Measurements from ENCODE around the gene PSG7.
"Not testable (repeated sequence)": the region's sequence is repeated elsewhere in the genome, so short reads cannot be mapped to it uniquely, and the experiment has no call there.

PSG7 gene

DNA sequence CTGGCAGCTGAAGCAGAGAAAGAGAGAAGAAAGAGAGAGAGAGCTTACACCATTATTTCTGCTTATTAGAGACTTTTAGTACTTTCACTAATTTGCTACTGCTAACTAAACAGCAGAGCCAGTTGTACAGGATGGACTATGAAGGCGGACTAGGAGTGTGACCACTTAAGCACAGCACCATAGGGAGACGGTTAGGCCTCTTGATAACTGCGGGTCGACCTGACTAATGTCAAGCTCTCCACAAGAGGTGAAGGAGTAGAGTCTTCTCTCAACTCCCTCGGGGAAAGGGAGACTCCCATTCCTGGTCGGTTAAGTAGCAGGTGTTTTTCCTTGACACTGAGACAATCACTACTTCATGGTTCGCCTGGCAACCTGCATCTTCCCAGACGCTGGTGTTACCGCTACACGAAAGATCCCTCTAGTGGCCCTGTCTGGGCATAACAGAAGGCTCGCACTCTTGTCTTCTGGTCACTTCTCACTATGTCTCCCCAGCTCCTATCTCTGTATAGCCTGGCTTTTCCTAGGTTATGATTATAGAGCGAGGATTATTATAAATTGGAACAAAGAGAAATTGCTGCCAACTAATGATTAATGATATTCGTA, 5.3 kb upstream of the PSG7 start:
- no peak overlapping the region for H3K9ac ChIP-seq (ENCODE audit: low read length)
- no peak overlapping the region for H4K91ac ChIP-seq (ENCODE audit: low read depth, low read length)
- H4K12ac ChIP-seq (ENCODE audit: low read depth, low read length): no peak overlapping the region
- H3K4me3 ChIP-seq (ENCODE audit: low read depth, low read length): no peak overlapping the region
- H3K79me1 ChIP-seq (ENCODE audit: low read length): no peaks in the 10 kb centered on the region
- no peak overlapping the region for H2BK5ac ChIP-seq (ENCODE audit: low read depth, low read length, poor library complexity)
- no peak overlapping the region for H2BK120ac ChIP-seq (ENCODE audit: insufficient read depth, low read length, poor library complexity)
- no peak overlapping the region for H3K4ac ChIP-seq (ENCODE audit: low read depth, low read length)
- H3K79me2 ChIP-seq (ENCODE audit: control insufficient read depth, insufficient read depth, low read length, poor library complexity): no peaks in the 10 kb centered on the region
- DNase-seq: peak; percentile 31 to 63
- no peak overlapping the region for H2AK5ac ChIP-seq (ENCODE audit: low read length)
- no peaks in the 10 kb centered on the region for H3K36me3 ChIP-seq (ENCODE audit: control insufficient read depth in 1 of 2, insufficient read depth in 2 of 2, low read length in 2 of 2)
- H3K9me3 ChIP-seq (ENCODE audit: insufficient read depth, low read depth, low read length): peaks cover 27% of the 10 kb centered on the region
- H3K27me3 ChIP-seq (ENCODE audit: insufficient read depth, low read length): no peaks in the 10 kb centered on the region
- no peak overlapping the region for H3K14ac ChIP-seq (ENCODE audit: low read length)
- H2BK12ac ChIP-seq (ENCODE audit: low read length): no peak overlapping the region
- no peaks in the 10 kb centered on the region for H3K4me1 ChIP-seq (ENCODE audit: control insufficient read depth in 1 of 2, insufficient read depth in 2 of 2, low read length in 2 of 2)
- no peak overlapping the region for H3K18ac ChIP-seq (ENCODE audit: low read length)
- no peak overlapping the region for H3K23ac ChIP-seq (ENCODE audit: low read length)
- H4K8ac ChIP-seq (ENCODE audit: low read depth, low read length): no peak overlapping the region
- no peak overlapping the region for H3K4me2 ChIP-seq (ENCODE audit: low read length)
- no peak overlapping the region for H3K27ac ChIP-seq (ENCODE audit: low read depth, low read length)
- whole genome bisulfite sequencing (ENCODE audit: extremely low coverage, insufficient coverage, insufficient read length): no CpG with 5 or more reads among the region's 13 CpGs
- H2AFZ ChIP-seq (ENCODE audit: insufficient read depth, low read length, poor library complexity): no peak overlapping the region

DNA sequence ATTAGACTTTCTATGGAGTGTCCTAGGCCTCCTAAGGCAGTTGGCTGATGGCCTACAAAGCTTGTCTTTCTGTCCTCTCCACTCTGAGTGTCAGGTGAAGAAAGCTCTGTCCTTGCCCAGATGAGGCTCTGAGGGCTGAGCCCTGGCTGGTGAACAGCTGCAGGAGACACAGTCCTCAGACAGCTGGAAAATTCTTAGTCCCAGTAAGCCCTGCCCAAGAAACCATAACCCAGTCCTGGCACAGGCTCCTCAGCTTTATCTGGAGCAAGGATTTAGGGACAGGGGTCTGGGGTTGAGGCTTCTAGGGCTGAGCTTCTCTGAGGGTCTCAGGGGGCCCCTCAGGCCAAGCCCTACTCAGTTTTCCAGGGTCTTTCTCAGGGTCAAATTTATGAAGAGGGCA, 2.3 kb downstream of the PSG7 start:
- H3K4me3 ChIP-seq (ENCODE audit: low read depth, low read length); H3K18ac ChIP-seq (ENCODE audit: low read length); H3K4me1 ChIP-seq (ENCODE audit: control insufficient read depth in 1 of 2, insufficient read depth in 2 of 2, low read length in 2 of 2); H4K91ac ChIP-seq (ENCODE audit: low read depth, low read length); H3K4me2 ChIP-seq (ENCODE audit: low read length); H3K14ac ChIP-seq (ENCODE audit: low read length); H4K12ac ChIP-seq (ENCODE audit: low read depth, low read length); H3K27ac ChIP-seq (ENCODE audit: low read depth, low read length); H3K23ac ChIP-seq (ENCODE audit: low read length); H2BK120ac ChIP-seq (ENCODE audit: insufficient read depth, low read length, poor library complexity); DNase-seq; H3K79me2 ChIP-seq (ENCODE audit: control insufficient read depth, insufficient read depth, low read length, poor library complexity); H3K79me1 ChIP-seq (ENCODE audit: low read length); H3K36me3 ChIP-seq (ENCODE audit: control insufficient read depth in 1 of 2, insufficient read depth in 2 of 2, low read length in 2 of 2); H2AK5ac ChIP-seq (ENCODE audit: low read length); H4K8ac ChIP-seq (ENCODE audit: low read depth, low read length); H2BK12ac ChIP-seq (ENCODE audit: low read length); H3K27me3 ChIP-seq (ENCODE audit: insufficient read depth, low read length); H3K9ac ChIP-seq (ENCODE audit: low read length); H2AFZ ChIP-seq (ENCODE audit: insufficient read depth, low read length, poor library complexity); H3K4ac ChIP-seq (ENCODE audit: low read depth, low read length); H2BK5ac ChIP-seq (ENCODE audit: low read depth, low read length, poor library complexity): not testable (repeated sequence)
- H3K9me3 ChIP-seq (ENCODE audit: insufficient read depth, low read depth, low read length): peaks cover 45% of the 10 kb centered on the region

DNA sequence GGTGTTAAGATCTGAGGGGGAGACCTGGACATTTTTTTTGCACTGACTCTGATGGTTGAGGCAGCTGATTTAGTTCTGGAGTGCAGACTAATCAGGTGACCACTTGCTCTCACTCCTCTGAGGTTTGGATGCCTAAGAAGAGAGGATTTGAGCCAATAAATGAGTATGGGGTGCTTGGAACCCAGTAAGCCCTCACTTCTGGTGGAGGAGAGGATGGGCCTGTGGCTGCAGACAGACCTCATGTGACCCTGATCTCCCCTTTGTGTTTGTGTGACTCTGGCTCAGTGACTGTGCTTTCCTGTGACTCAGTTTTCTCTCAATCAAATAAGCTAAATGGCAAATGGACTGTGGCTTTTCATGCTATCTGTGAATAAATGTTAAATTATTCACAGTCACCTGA, 2.8 kb downstream of the PSG7 start:
- H2BK12ac ChIP-seq (ENCODE audit: low read length); H2AK5ac ChIP-seq (ENCODE audit: low read length); H3K79me2 ChIP-seq (ENCODE audit: control insufficient read depth, insufficient read depth, low read length, poor library complexity); H2BK120ac ChIP-seq (ENCODE audit: insufficient read depth, low read length, poor library complexity); H2BK5ac ChIP-seq (ENCODE audit: low read depth, low read length, poor library complexity); H3K9ac ChIP-seq (ENCODE audit: low read length); DNase-seq; H2AFZ ChIP-seq (ENCODE audit: insufficient read depth, low read length, poor library complexity); H4K8ac ChIP-seq (ENCODE audit: low read depth, low read length); H3K36me3 ChIP-seq (ENCODE audit: control insufficient read depth in 1 of 2, insufficient read depth in 2 of 2, low read length in 2 of 2); H3K27me3 ChIP-seq (ENCODE audit: insufficient read depth, low read length); H4K91ac ChIP-seq (ENCODE audit: low read depth, low read length); H3K27ac ChIP-seq (ENCODE audit: low read depth, low read length); H3K79me1 ChIP-seq (ENCODE audit: low read length); H4K12ac ChIP-seq (ENCODE audit: low read depth, low read length); H3K4me2 ChIP-seq (ENCODE audit: low read length); H3K18ac ChIP-seq (ENCODE audit: low read length); H3K14ac ChIP-seq (ENCODE audit: low read length); H3K4me1 ChIP-seq (ENCODE audit: control insufficient read depth in 1 of 2, insufficient read depth in 2 of 2, low read length in 2 of 2); H3K23ac ChIP-seq (ENCODE audit: low read length); H3K4me3 ChIP-seq (ENCODE audit: low read depth, low read length); H3K4ac ChIP-seq (ENCODE audit: low read depth, low read length): not testable (repeated sequence)
- peaks cover 43% of the 10 kb centered on the region for H3K9me3 ChIP-seq (ENCODE audit: insufficient read depth, low read depth, low read length)

DNA sequence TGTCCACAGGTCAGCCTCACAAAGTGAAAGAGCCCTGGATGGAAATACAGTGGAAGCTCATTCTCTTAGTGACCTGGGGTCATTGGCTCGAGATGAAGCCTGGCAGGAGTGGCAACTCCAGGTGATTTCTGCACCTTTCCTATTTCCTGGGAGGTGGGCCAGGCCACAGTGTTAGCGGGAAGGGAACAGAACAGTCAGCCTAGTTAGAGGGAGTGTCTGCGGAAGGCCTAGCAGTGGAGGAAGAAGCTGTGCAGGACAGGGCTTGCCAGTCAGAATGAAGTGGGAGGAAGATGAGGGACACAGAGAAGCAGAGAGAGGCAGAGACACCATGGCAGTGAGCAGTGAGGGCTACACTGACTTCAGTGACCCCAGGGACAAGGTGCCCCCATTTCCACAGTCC, 3.6 kb downstream of the PSG7 start:
- H3K14ac ChIP-seq (ENCODE audit: low read length); H2AFZ ChIP-seq (ENCODE audit: insufficient read depth, low read length, poor library complexity); H4K91ac ChIP-seq (ENCODE audit: low read depth, low read length); H4K12ac ChIP-seq (ENCODE audit: low read depth, low read length); H3K4me3 ChIP-seq (ENCODE audit: low read depth, low read length); H3K9ac ChIP-seq (ENCODE audit: low read length); H3K23ac ChIP-seq (ENCODE audit: low read length); H4K8ac ChIP-seq (ENCODE audit: low read depth, low read length); DNase-seq; H3K36me3 ChIP-seq (ENCODE audit: control insufficient read depth in 1 of 2, insufficient read depth in 2 of 2, low read length in 2 of 2); H3K27me3 ChIP-seq (ENCODE audit: insufficient read depth, low read length); H3K79me2 ChIP-seq (ENCODE audit: control insufficient read depth, insufficient read depth, low read length, poor library complexity); H2BK5ac ChIP-seq (ENCODE audit: low read depth, low read length, poor library complexity); H3K18ac ChIP-seq (ENCODE audit: low read length); H2BK12ac ChIP-seq (ENCODE audit: low read length); H3K4ac ChIP-seq (ENCODE audit: low read depth, low read length); H3K27ac ChIP-seq (ENCODE audit: low read depth, low read length); H2AK5ac ChIP-seq (ENCODE audit: low read length); H2BK120ac ChIP-seq (ENCODE audit: insufficient read depth, low read length, poor library complexity); H3K4me2 ChIP-seq (ENCODE audit: low read length); H3K4me1 ChIP-seq (ENCODE audit: control insufficient read depth in 1 of 2, insufficient read depth in 2 of 2, low read length in 2 of 2); H3K79me1 ChIP-seq (ENCODE audit: low read length): not testable (repeated sequence)
- H3K9me3 ChIP-seq (ENCODE audit: insufficient read depth, low read depth, low read length): peaks cover 41% of the 10 kb centered on the region
- no CpG with 5 or more reads among the region's 3 CpGs for WGBS (ENCODE audit: extremely low coverage, insufficient coverage, insufficient read length)
